A673 (cell line): ENCODE data around the gene COPS9.
A peak's percentile ranks its signal among the peaks of the same experiment; 100 is the strongest.

Experiments used
- CTCF ChIP-seq: fragments of 300-800, 200-600 bp; sonication (generic); conservative IDR thresholded peaks from 2 replicates; pipeline ENCODE4 v1.5.1; 2017; ENCODE audit warnings: low read depth, mild to moderate bottlenecking, antibody characterized with exemption, low read length, moderate library complexity, mixed read lengths
- EZH2 ChIP-seq: fragments of 200-600 bp; sonication (generic); IDR thresholded peaks from 2 replicates; pipeline ENCODE4 v1.6.1; 2017; ENCODE audit warnings: borderline replicate concordance, low read depth, mild to moderate bottlenecking, mixed read lengths, antibody characterized with exemption, low read length; ENCODE audit not compliant: poor library complexity, severe bottlenecking

GRCh38 chr2:240149943-240150784 lies 14.1 kb upstream of the COPS9 start:
- TF ChIP-seq CTCF (peak; percentile 75), EZH2 (no peak)
